ENCODE measurements around the gene OOEP.
"Not testable (repeated sequence)": the region's sequence is repeated elsewhere in the genome, so short reads cannot be mapped to it uniquely, and the experiment has no call there.

OOEP gene

DNA sequence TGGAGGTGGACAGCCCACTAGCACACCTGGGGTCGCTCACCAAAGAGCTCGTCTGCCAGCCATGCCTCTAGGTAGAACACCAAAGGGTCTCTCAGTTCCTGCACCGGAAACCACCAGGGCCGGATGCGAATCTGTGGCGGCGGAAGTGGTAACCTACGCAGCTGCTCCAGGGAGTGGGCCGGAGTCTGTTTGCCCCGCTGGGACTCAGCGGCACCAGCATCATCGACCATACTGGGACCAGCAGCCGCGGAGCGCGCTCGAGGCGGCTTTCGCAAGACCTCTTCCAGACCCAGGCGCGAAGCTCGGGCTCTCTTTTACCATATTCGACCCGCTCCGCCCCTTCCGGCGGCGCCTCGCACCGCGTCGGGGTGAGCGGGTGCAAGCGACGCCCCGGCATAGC is at the start of gene OOEP:
TSS of gene OOEP (minus strand) at position 335 of the 400 bp plus-strand sequence. CDS start at position 230, 105 bp downstream.
- no peak for DNase-seq (ENCODE audit: low spot score)

DNA sequence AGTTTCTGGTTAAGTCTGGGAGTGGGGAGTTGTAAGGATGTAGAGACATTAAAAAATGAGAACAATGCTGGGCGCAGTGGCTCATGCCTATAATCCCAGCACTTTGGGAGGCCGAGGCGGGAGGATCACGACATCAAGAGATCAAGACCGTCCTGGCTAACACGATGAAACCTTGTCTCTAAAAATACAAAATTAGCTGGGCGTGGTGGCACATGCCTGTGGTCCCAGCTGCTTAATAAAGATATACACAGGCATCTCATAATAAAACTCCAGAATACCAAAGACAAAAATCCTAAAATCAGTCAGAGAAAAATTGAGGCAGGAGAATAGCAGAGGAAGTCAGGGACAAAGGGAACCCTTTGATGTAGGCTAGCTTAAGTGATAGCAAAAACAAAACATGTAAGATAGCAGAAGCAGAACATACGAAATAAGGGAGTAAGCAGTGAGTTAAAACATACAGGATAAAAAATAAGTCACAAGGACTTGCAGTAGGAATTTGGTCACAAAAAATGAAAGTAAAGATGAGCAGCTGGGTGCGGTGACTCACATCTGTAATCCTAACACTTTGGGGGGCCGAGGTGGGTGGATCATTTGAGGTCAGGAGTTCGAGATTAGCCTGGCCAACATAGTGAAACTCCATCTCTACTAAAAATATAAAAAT is 48.5 kb upstream of the OOEP start:
- DNase-seq (ENCODE audit: low spot score), result no peak

DNA sequence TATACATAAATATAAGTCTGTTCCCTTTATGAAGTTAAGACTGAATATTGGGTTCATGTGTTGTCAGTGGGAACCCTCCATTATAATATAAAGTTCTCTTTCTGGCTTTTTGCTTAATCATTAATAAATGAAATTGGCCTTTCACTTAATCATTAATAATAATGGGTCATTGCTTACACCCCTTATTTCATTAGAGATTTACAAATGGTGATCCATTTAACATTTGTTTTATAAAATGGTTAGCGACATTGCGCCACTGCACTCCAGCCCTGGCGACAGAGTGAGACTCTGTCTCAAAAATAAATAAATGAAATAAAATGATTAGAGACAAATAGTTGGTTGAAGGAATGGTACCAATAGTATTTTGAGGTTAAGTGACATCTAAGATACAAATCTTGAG is 43.4 kb upstream of the OOEP start:
- DNase-seq (ENCODE audit: low spot score), result no peak

DNA sequence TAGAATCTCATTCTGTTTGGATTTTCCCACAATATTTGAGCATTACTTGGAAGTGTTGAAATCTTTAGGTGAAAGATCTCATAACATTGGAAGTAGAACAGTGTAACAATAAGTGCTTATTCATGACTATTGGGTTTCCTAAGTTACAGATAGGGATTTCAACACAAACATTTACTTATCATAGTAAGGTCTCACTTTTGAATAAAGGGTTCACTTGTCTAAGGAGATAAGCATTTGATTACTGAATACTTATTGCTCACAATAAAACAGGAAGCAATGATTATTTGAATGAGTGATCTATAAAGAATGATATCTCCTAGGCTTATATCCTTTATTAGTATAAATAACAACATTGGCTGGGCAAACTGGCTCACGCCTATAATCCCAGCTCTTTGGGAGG is 39.7 kb upstream of the OOEP start:
- DNase-seq (ENCODE audit: low spot score), result no peak

DNA sequence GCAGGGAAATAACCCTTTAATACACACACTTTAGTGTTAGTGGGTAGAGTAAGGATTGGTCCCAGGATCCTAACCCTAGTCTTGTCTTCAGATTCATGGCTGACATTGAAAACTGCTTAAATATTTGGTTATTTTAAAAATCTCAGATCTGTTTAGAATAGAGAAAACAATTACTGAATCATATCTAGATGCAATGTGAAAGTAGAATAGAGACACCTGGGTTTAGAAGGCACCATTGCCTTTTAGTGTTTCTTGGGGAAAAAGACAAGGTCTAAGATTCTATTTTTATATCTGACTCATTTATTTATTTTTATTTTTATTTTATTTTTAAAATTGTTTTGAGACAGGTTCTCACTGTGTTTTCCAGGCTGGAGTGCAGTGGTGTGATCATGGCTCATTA is 31.0 kb upstream of the OOEP start:
- DNase-seq (ENCODE audit: low spot score), result no peak

DNA sequence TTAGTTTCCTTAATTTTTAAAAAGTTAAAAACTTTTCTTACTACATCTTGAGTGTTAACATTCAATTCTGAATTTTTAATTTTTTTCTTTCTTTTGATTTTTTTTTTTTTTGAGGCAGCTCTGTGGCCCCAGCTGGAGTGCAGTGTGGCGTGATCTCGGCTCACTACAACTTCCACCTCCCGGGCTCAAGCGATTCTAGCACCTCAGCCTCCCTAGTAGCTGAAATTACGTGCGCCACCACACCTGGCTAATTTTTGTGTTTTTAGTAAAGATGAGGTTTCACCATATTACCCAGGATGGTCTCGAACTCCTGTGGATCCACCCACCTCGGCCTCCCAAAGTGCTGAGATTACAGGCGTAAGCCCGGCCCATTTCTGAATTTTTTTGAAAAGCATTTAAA is 26.2 kb upstream of the OOEP start:
- DNase-seq (ENCODE audit: low spot score), result no peak

DNA sequence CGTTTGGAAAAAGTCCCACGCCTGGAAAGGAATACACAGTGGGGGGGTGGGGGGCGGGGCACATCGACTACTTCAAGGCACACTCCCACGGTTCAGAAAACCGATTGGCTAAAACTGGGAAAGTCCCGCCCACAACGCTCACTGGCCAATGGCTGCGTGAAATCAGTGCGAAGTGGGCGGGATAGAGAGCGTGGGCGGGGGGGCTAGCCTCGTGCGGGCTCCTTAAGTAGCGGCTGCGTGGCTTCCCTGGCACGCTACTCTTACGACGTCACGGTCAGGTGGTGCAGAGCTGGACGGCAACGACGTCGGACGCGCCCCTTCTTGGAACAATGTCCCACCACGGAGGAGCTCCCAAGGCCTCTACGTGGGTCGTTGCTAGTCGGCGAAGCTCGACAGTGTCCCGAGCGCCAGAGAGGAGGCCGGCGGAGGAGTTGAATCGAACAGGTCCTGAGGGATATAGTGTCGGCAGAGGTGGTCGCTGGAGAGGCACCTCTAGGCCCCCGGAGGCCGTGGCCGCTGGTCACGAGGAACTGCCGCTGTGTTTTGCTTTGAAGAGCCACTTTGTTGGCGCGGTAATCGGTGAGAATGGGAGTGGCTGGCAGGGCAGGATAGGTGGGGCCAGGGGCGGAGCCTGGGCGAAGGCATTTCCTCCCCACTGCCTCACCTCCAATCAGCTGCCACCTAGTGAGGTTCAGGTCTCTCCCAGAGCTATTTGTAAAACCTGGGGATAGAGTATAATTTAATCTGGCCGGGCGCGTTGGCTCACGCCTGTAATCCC is 25.1 kb upstream of the OOEP start, which contains the start of gene DDX43:
TSS of gene DDX43 (plus strand) at position 252 of the 778 bp plus-strand sequence. CDS start at position 330, 78 bp downstream.
- DNase-seq (ENCODE audit: low spot score), result no peak

DNA sequence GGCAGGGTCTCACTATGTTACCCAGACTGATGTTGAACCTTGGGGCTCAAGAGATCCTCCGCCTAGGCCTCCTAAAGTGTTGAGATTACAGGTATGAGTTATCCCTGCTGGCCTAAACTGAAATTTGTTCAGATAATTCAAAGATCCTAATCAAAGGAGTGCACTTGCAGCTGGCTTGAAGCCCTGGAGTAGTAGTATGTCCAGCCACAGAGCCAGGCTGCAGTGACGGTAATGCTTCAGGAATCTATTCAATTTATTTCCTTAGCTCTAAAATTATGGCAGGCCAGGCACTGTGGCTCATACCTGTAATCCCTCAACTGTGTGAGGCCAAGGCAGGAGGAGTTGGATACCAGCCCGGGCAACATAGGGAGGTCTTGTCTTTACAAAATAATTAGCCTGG is 23.6 kb upstream of the OOEP start:
- no peak for DNase-seq (ENCODE audit: low spot score)

DNA sequence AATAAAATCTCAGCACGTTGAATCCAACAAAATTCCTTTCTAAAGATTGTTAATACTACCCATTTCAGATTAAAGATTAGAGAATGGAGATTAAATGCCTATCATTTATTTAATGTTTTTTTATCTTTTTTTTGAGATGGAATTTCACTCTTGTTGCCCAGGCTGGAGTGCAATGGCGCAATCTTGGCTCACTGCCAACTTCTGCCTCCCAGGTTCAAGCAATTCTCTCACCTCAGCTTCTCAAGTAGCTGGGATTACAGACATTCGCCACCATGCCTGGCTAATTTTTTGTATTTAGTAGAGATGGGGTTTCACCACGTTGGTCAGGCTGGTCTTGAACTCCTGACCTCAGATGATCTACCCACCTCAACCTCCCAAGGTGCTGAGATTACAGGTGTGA is 22.5 kb upstream of the OOEP start:
- DNase-seq (ENCODE audit: low spot score), result not testable (repeated sequence)

DNA sequence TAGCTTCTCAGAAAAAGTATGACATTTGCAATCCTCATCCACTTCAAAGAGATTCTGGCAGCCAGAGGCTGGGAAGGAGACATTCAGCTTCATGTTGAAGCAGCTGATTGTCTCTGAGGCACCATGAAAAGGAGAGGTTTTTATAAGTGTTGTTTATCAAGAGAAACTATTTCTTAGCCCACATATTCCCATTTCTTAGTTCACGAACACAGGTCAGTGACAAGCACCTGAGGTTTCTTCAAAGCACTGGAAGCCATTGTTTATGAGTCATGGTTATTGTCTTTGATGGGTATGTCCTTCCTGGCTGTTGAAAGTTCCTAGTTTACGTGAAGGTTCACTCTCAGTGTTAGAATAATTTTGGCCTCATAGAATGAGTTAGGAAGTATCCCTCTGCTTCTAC is 22.0 kb upstream of the OOEP start:
- DNase-seq (ENCODE audit: low spot score), result no peak

DNA sequence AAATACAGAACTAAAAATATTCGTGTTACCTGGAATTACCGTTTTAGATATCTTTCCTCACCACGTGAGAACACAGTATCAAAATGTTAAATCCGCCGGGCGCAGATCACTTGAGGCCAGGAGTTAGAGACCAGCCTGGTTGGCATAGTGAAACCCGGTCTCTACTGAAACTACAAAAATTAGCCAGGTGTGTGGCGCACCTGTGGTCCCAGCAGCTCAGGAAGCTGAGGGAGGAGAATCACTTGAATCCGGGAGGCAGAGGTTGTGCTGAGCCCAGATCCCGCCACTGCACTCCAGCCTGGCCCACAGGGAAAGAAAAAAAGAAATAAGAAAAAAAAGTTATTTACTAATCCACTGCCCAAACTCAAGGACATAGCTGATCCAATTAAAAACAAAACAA is 20.2 kb upstream of the OOEP start:
- no peak for DNase-seq (ENCODE audit: low spot score)

DNA sequence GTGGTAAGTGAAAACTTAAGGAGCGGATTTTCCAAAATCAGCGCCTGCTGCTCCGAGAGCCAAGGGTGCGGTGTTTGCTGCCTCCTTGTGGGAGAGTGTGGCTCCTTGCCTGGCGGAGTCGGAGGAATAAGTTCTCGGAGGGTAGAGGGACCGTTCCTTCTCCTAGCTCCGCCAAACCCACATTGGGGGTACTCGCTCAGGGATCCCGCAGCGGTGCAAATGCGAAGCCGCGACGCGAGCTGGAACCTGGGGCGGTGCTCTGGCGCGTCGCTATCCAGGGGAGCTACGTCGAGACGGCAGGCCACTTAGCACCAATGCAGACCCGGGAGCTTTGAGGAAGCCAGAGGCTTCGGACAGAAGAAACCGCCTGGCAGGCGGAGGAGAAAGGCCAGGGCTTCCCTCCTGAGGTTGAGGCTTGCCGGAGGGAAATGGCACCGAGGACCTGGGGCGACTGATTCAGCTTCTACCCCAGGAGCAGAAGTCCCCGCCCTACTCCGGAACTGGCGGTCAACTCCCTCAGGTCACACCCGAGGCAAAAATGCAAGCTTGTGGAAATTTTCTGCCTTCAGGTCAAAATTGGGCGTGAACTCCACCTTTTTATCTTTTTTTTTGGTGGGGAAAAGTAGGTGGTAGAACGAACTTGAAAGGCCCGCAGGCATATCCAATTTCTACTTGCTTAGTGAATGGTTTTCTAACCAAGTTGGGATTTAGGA is 19.3 kb upstream of the OOEP start:
- peak; percentile 77 for DNase-seq (ENCODE audit: low spot score)

DNA sequence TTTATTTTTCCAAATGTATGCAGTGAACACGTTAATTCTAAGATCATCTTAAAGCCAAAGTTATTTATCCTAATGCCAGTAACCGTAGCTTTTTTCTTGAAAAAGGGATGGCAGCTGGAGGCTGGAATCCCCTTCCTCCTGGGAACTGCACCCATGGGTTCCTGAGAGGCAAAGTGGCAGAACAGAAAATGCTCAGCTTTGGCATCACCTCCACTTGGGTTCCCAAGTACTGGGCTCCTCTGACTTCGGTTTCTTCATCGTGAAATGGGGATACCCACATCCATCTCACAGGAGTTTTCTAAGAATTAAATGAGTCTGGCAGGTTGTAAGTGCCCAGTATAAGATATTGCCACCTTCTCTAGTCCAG is 18.7 kb upstream of the OOEP start:
- no peak for DNase-seq (ENCODE audit: low spot score)

DNA sequence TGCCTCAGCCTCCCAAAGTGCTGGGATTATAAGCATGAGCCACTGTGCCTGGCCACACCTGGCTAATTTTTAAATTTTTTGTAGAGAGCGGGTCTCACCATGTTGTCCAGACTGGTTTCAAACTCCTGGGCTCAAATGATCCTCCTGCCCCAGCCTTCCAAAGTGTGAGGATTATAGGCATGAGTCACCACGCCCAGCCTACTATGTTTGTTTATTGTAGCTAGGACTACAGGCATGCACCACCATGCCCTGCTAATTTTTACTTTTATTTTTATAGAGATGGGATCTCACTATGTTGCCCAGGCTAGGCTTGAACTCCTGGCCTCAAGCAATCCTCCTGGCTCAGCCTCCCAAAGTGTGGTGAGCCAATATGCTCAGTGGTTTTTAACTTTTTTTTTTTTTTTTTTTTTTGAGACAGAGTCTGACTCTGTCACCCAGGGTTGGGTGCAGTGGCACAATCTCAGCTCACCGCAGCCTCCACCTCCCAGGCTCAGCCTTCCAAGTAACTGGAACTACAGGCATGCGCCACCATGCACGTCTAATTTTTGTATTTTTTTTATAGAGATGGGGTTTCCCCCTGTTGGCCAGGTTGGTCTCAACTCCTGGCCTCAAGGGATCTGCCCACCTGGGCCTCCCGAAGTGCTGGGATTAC is 12.9 kb upstream of the OOEP start:
- peak; percentile 22 for DNase-seq (ENCODE audit: low spot score)

DNA sequence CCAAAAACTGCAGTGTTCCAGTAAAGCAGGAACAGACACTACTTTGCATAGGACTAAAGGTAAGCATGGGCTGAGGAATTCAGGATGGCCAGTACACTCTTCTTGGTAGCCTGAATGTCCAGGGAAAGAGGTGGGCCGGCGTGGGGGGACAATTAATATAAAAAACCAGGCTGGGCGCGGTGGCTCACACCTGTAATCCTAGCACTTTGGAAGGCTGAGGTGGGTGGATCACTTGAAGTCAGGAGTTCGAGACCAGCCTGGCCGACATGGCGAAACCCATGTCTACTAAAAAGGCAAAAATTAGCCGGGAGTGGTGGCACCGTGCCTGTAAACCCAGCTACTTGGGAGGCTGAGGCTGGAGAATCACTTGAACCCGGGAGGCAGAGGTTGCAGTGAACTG is 11.8 kb upstream of the OOEP start:
- DNase-seq (ENCODE audit: low spot score), result not testable (repeated sequence)

DNA sequence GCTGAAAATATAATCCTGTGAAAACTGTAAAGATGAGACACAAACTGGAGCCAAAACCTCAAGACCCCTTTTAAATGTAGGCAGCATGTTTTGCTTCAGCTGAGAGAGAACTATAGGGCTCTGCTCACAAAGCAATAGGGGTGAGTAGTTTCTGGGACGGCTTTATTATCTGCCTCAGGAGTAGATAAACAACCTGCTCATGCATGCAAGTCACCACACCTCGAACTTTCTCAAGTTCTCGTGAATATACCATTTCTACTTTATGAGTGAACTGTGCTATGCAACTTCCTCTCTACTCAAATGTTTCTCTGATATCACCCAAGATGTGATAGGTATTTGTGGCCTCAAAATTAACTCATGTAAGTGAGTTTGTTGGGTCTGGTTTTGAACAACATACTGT is 7.5 kb upstream of the OOEP start:
- DNase-seq (ENCODE audit: low spot score), result no peak

DNA sequence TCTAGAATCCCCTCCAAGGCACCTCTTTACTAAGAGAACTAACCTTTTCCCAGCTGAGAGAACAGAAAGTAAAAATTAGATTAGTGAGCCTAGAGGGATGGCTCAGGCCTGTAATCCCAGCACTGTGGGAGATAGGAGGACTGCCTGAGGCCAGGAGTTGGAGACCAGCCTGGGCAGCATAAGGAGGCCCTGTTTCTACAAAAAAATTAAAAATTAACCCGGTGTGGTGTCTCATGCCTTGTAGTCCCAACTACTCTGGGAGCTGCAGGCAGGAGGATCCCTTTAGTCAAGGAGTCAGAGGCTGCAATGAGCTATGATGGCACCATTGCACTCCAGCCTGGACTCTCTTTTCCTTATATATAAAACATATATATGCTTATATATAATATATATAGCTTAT is 5.5 kb upstream of the OOEP start:
- no peak for DNase-seq (ENCODE audit: low spot score)

DNA sequence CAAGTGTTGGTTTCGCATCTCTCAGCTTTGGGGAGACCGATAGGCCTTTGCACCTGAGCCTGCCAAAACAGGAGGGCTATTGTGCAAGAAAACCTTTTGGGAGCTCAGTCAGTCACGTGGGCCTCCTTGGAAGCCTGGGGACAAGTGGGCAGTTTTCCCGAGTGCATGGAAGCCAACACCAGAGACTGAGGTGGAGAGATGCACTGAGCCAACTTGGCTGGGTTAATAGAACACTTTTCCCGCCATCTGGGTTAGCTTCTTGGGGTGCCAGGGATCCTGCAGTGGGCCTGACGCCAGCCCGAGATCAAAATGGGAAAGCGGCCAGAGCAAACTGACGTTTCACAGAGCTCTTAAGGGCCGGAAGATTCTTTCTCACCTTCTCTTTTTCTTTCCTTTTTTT is 2.8 kb upstream of the OOEP start:
- DNase-seq (ENCODE audit: low spot score), result no peak

DNA sequence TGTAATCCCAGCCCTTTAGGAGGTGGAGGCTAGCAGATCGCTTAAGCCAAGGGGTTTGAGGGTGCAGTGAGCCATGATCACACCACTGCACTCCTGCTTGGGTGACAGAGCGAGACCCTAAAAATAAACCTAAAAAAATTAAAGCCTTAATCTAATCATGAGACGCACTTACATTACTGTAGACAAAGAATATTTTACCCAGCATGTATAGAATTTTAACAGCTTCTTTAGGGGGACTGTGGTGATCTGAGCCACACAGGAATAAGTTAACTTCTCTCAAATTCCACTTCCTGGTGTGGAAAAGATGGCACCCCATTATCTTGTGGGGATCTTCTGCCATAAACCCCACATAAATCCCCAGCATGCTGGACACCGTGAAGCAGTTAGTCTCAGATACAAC is 2.3 kb upstream of the OOEP start:
- DNase-seq (ENCODE audit: low spot score), result no peak

DNA sequence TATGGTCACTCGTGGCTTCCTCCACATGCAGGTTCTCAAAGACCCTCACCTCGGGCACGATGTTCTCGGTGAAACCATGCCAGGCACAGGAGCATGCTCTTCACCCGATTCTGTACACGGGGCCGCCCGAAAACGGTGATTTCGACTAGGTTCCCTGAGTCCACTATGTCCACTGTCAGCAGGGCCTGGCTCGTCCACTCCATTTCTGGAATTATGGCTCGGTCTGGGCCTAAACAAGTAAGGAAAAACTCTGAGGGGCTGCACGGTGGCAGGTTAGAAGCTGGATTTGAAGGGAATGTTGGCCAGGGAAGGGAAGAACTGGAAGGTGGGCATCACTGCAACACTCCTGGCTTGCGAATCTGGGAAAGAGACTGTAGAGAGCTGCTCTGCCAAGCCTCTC is 540 bp downstream of the OOEP start:
- DNase-seq (ENCODE audit: low spot score), result no peak

DNA sequence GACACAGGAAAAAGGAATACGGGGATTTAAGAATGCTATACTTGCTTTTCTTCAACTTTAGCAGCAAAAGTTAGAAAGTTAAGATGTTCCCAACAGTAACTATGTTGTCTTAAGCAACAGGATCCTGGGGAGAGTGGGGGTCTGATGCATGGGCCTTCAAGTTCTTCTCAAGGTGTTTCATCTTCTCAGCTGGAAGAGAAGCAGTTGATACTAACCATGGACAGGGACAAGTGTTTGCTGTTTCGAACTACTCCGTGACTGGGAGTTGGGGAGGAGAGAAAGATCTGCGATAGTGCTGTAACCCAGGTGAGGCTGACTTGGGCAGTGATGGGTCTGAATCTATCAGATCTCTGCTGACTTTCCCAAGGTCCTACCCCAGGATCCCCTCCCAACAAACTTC is 1.0 kb downstream of the OOEP start:
- no peak for DNase-seq (ENCODE audit: low spot score)

DNA sequence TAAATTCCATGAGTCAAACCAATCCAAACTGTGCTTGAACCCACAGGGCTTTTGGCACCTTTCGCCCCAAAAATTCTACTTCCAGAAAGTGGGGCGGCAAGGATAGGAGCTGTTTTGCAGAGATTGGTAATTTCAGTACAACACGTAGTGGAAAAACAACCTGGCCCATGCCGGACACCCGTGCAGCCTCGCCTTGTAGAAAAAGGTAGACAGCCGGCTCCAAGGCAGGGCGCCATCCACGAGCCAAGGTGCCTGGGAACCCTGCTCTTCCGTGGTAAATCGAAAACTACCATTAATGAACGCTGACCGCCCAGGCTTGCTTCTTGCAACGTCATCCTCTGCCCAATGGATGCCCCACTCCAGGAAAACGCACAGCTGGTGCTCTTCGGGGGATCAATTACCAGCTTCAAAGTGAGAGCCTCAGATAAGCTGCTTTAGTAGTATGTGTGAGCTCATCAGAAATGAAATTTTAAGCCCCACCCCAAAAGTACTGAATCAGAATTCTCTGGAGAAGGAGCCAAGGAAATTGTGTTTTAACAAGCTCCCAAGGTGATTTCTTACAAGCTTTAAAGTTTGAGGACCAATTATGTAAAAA is 1.8 kb downstream of the OOEP start:
- DNase-seq (ENCODE audit: low spot score), result no peak
